Measurements from ENCODE around the gene PPM1D.

DNA sequence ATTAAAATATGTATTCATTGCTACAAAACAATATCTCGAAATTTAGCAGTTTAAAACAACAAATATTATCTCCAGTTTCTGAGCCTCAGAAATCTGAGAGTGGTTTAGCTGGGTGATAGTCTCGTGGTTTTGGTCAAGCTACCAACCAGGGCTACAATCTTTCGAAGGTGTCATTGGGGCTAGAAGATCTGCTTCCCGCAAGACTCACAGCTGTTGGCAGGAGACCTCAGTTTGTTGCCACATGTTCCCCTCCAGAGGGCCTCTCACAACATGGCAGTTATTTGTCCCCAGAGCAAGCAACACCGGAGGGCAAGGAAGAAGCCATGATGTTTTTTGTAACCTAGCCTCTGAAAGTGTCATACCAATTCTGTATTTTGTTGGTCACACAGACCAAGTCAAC is 65.6 kb downstream of the PPM1D start:
- no peak for TF ChIP-seq SP1 (IDR thresholded peaks at IDR 0.05)
- TF ChIP-seq SUZ12 (IDR thresholded peaks at IDR 0.05) = no peak
- TF ChIP-seq FOXM1 (IDR thresholded peaks at IDR 0.05; ENCODE audit: borderline replicate concordance) = no peak
- no peak for TF ChIP-seq ELF4 (IDR thresholded peaks at IDR 0.05)
- no peak for TF ChIP-seq BHLHE40 (IDR thresholded peaks at IDR 0.05; ENCODE audit: borderline replicate concordance)
- no peak for TF ChIP-seq FOXA1 (IDR thresholded peaks at IDR 0.05)
- TF ChIP-seq ARNT (IDR thresholded peaks at IDR 0.05) = no peak
